GM23338 (cell line): ENCODE measurements around the gene DPYSL3.

ENCODE experiments used
- CREB1 ChIP-seq: fragments of 250-450 bp; sonication (Bioruptor Pico); IDR thresholded peaks from 2 replicates; pipeline ENCODE4 v1.5.0; 2020; ENCODE audit warnings: low read depth, mild to moderate bottlenecking, moderate library complexity
- CTCF ChIP-seq, 2 experiments: fragments of 200-600 bp in 1 of 2; sonication (generic) in 1 of 2; conservative IDR thresholded peaks; 2 replicates each; pipeline versions ENCODE4 v1.5.1 to v1.6.1; 2016 to 2017; ENCODE audit warnings: antibody characterized with exemption in 2 of 2, low read depth in 2 of 2, mild to moderate bottlenecking in 2 of 2, moderate library complexity in 1 of 2
- ETS1 ChIP-seq: IDR thresholded peaks from 2 replicates; pipeline ENCODE4 v1.6.1; 2016; ENCODE audit warnings: antibody characterized with exemption
- EZH2 ChIP-seq: fragments of 200-600 bp; sonication (generic); IDR thresholded peaks from one replicate; pipeline ENCODE4 v1.8.0; 2017; ENCODE audit warnings: antibody characterized with exemption, mild to moderate bottlenecking, low read depth; ENCODE audit not compliant: unreplicated experiment
- EZH2phosphoT487 ChIP-seq: fragments of 200-600 bp; sonication (generic); IDR thresholded peaks from one replicate; pipeline ENCODE4 v1.8.1; 2018; ENCODE audit warnings: antibody characterized with exemption; ENCODE audit not compliant: unreplicated experiment
- JUNB ChIP-seq: IDR thresholded peaks from one replicate; pipeline ENCODE4 v1.6.1; 2016; ENCODE audit warnings: antibody characterized with exemption; ENCODE audit not compliant: unreplicated experiment
- POLR2AphosphoS5 ChIP-seq: IDR thresholded peaks from 2 replicates; pipeline ENCODE4 v1.6.1; 2016; ENCODE audit warnings: antibody characterized with exemption, low read depth
- REST ChIP-seq: IDR thresholded peaks from one replicate; pipeline ENCODE4 v1.6.1; 2018; ENCODE audit warnings: antibody characterized with exemption; ENCODE audit not compliant: unreplicated experiment
- ZNF331 ChIP-seq: fragments of 250-450 bp; sonication (Bioruptor Pico); IDR thresholded peaks from 2 replicates; pipeline ENCODE4 v1.5.0; 2020; ENCODE audit warnings: low read depth, mild to moderate bottlenecking, moderate library complexity
- ZNF462 ChIP-seq: fragments of 250-450 bp; sonication (Bioruptor Pico); IDR thresholded peaks from 2 replicates; pipeline ENCODE4 v1.5.0; 2020; ENCODE audit warnings: mild to moderate bottlenecking, moderate library complexity

GRCh38 chr5:147427521-147428401 lies 82.1 kb downstream of the DPYSL3 start:
- TF ChIP-seq JUNB (no peak), CTCF (conservative IDR thresholded peaks at IDR 0.05; ENCODE audit: low read depth in 2 of 2) (no peak), REST (no peak), EZH2 (no peak), ZNF331 (CRISPR knock-in tag) (no peak), ZNF462 (CRISPR knock-in tag) (no peak), POLR2AphosphoS5 (no peak), EZH2phosphoT487 (no peak), ETS1 (no peak), CREB1 (no peak)
